ENCODE data around the gene ASTL.

Gene ASTL

GRCh38 chr2:96130483-96130882, 7.8 kb downstream of the ASTL start:
- no peaks in the 10 kb centered on the region for H3K27me3 ChIP-seq (ENCODE audit: insufficient read depth, poor library complexity, severe bottlenecking)
- TF ChIP-seq GABPA (IDR thresholded peaks at IDR 0.05; ENCODE audit: low read depth), result no peak
- TF ChIP-seq POLR2AphosphoS5 (IDR thresholded peaks at IDR 0.05; ENCODE audit: low read depth), result no peak
- TF ChIP-seq REST (IDR thresholded peaks at IDR 0.05; ENCODE audit: insufficient replicate concordance, low read depth), result no peak
- no peak for TF ChIP-seq SPI1 (IDR thresholded peaks at IDR 0.05; ENCODE audit: borderline replicate concordance, low read depth)
- no peak for TF ChIP-seq CTCF (IDR thresholded peaks at IDR 0.05; ENCODE audit: insufficient read depth, low read length)
- H3K4me3 ChIP-seq (replicated peaks; ENCODE audit: insufficient read depth, low read length), result no peak overlapping the region
- DNase-seq (ENCODE audit: low read depth in 1 of 2, low spot score in 1 of 2), result no peak
- no peak overlapping the region for H3K27ac ChIP-seq (replicated peaks)

- H3K27ac ChIP-seq (replicated peaks), result no peak overlapping the region
- no peak for DNase-seq (ENCODE audit: low read depth in 1 of 2, low spot score in 1 of 2)
- TF ChIP-seq CTCF (IDR thresholded peaks at IDR 0.05; ENCODE audit: insufficient read depth, low read length) (no peak), REST (IDR thresholded peaks at IDR 0.05; ENCODE audit: insufficient replicate concordance, low read depth) (no peak), SPI1 (IDR thresholded peaks at IDR 0.05; ENCODE audit: borderline replicate concordance, low read depth) (no peak), GABPA (IDR thresholded peaks at IDR 0.05; ENCODE audit: low read depth) (no peak), POLR2AphosphoS5 (IDR thresholded peaks at IDR 0.05; ENCODE audit: low read depth) (no peak)
- H3K4me3 ChIP-seq (replicated peaks; ENCODE audit: insufficient read depth, low read length), result no peak overlapping the region
- H3K27me3 ChIP-seq (ENCODE audit: insufficient read depth, poor library complexity, severe bottlenecking), result no peaks in the 10 kb centered on the region
These were observed 8.7 kb downstream of the ASTL start for GRCh38 chr2:96129528-96130120.

GRCh38 chr2:96128456-96128855, 9.8 kb downstream of the ASTL start:
- no peak for DNase-seq (ENCODE audit: low read depth in 1 of 2, low spot score in 1 of 2)
- no peak overlapping the region for H3K27ac ChIP-seq (replicated peaks)
- no peaks in the 10 kb centered on the region for H3K27me3 ChIP-seq (ENCODE audit: insufficient read depth, poor library complexity, severe bottlenecking)
- H3K4me3 ChIP-seq (replicated peaks; ENCODE audit: insufficient read depth, low read length), result no peak overlapping the region
- no peak for TF ChIP-seq REST (IDR thresholded peaks at IDR 0.05; ENCODE audit: insufficient replicate concordance, low read depth)
- no peak for TF ChIP-seq GABPA (IDR thresholded peaks at IDR 0.05; ENCODE audit: low read depth)
- TF ChIP-seq CTCF (IDR thresholded peaks at IDR 0.05; ENCODE audit: insufficient read depth, low read length), result no peak
- TF ChIP-seq SPI1 (IDR thresholded peaks at IDR 0.05; ENCODE audit: borderline replicate concordance, low read depth), result no peak
- no peak for TF ChIP-seq POLR2AphosphoS5 (IDR thresholded peaks at IDR 0.05; ENCODE audit: low read depth)

All from HL-60 (cell line).